GM21447 (cell line): ENCODE results near the gene TRIM2.

ENCODE experiments used
- ATAC-seq: cut with Tn5 transposase; IDR thresholded peaks from one replicate; pipeline ENCODE4 v1.9.1; 2021; ENCODE audit not compliant: unreplicated experiment

The TRIM2 gene

DNA sequence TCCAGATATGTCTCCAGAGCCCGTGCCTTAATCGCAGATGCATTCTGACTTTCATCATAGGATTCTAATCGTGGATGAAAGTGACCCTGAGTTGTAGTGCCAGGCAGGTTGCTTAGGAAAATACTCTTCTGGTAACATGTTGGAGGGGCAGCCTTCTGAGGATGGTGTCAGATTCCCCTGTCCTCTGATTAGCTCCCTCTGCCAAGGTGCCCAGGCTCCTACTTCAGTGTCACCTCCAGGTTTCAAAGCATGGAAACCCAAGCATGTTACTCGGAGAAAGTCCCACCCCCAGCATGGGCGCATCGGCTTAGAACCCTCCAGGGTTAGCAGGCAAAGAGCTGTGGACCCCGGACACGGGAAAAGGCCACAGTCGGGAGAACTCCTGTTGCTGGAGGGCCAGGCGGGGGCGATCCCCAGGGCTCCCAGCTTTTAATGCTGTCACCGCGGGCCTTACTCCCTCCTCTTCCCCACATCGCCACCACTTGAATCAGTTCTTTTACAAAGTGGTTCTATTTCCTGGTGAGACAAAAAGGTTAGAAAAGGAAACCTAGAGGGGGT, 44.5 kb downstream of the TRIM2 start:
- ATAC-seq = peak; percentile 2

DNA sequence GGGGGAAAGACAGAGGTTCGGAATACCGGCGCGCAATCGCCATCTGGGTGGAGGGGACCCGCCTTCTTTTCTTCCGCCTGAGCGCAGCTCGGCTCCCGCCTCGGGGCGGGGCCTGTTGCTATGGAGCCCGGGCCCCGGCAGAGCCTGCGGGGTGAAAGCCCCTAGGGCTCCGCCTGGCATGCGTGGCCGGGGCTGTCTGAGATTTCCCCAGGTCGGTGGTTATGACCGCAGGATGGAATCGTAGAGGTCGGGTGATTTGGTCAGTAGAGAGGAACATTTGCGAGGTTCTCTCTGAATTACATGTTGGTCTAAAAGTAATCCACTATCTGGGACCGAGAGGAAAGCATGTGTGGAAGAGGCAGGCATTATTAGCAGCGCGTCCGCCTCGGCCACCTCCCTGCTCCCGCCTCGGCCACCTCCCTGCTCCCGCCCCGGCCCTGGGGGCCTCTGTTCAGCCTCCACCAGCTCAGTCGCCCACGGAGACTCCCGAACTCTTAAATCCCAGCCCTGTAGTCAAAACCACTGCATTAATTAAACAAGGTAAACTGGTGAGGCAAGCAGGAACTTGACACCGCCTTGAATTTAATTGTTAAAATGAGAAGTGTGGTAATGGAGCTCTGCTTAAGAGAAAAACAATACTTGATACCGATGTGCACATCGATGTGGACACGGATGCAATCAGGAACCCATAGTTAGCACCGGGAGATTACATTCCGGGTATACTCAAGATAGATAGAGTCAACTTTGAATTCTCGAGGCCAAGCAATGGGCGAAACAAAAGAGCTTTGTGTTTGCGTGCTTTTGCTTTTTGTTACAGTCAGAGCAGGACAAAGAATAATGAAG, 45.2 kb downstream of the TRIM2 start:
- ATAC-seq = peak; percentile 99

DNA sequence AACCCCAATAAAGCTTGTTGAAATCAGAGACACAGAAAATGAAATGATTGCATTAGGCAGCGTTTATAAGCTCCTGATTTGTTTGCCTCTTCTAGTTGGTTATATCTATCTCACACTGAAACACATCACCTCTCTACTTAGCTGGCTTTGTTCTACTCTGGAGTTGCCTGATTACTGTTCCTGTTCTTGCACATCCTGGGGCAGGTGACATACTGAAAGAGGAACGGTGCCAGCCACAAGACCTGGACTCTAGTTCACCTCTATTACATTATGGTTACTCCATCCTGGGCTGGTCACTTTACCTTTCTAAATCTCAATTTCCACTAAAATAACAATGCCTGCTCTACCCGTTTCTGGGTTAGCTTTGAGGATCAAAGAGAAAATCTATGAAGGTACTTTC, 47.9 kb downstream of the TRIM2 start:
- peak; percentile 27 for ATAC-seq

DNA sequence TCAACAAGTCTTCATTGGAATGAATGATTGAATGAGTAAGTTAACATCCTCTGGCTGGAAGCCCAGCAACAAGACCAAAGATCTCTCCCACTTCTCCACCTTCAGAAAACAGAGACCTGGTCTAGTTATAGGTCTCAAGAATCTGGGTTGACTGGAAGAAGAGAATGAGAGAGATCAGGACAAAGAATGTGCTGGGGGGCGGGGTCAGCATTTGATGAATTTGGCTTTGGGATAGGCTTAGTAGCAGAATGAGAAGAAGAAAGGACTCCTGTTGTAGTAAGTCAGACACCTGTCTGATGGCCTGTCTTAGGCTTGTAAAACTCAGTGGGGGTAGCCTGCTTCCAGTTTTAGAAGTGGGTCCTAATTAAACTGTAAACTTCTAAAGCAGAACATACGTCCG, 51.0 kb downstream of the TRIM2 start:
- ATAC-seq = no peak

DNA sequence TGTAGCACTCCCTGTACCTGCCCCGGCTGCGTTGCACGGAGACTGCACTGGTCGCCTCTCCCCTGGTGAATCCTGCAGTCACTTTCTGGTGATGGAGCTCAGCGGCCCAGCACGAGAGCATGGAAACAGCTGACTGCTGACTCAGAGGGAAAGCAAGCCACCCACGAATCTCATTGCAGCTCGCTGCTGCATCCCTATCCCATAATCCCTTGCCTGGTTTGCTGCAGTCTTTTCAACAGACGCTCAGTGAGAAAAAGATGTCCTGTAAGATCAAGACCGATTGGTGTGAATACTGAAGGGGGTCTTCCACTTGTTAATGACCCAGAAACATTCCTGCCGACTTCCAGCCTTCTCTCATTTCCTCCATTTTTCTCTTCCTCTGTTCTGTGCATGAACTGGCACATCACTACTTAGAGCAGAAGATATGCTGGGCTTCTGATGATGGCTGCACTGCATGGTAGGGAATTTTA, 52.9 kb downstream of the TRIM2 start:
- peak; percentile 70 for ATAC-seq

DNA sequence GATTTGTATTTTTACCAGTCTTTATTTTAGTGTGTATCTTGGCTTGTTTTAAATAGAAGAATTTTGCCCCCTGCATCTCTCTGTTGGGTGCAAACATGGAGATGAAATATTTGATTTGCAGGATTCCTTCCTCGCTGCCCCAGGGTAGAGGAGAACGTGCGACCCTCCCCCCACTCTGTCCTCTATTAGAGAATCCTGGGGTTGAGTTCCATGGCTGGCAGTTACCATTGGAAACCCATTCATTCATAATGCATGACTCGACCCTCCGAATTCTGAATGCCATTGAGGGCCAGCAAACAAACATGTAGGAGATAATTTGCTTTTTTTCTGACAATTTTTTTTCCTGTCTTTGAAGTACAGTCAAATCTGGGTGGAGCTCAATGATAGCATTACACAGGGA, 53.7 kb downstream of the TRIM2 start:
- no peak for ATAC-seq

DNA sequence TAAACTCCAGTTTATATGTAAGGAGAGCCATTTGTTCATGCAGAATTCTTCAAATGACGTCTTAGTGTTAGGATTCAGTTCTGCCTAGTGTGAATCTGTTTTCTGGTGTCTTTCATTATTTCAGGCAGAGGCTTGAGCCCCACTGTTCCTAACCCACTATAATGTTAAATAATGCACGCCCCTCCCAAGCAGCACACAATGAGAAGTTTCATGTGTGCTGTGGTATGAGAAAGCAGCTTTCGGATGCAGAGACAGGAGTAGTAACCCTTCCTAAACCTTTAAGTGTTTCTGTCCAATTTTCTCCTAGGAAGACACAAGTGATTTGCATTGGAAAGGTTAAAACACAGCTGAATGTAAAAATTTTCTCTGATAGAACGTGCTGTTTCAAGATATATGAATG, 54.5 kb downstream of the TRIM2 start:
- no peak for ATAC-seq

DNA sequence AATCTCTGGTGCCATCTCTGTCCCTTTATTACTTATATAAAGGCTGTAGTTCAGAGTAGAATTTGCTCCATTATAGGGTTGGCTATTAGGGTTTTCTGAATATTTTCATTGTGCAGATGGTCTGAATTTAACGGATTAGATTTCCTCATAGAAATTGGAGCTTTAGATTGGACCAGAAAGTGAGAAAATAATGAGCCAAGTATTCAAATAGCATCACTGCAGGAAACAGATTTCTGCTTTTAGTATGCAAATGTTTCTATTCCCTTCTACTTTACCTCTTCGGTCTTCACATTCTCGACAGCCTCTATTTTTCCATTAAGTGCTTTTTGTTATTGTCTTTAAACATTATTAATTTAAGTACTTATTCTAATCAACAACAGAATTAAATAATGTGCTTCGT, 55.4 kb downstream of the TRIM2 start:
- no peak for ATAC-seq

DNA sequence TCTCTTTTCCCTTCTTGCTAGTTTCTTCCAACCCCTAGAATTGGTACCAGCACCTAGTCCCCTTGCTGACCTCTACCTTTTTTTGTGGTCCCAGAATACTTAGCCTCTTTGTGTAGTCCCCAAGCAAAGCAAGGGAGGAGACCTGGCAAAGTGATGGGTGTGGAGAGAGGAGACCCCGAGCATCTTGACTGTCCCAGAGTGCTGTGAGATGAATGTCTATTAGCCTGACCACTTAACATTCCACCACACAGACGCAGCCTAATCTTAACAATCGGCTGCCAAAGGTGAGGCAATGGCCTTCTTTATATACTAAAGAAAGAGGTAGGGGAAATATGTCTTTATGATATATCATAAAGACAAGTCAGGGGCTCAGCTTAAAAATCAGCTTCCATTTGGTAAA, 55.9 kb downstream of the TRIM2 start:
- ATAC-seq = no peak

DNA sequence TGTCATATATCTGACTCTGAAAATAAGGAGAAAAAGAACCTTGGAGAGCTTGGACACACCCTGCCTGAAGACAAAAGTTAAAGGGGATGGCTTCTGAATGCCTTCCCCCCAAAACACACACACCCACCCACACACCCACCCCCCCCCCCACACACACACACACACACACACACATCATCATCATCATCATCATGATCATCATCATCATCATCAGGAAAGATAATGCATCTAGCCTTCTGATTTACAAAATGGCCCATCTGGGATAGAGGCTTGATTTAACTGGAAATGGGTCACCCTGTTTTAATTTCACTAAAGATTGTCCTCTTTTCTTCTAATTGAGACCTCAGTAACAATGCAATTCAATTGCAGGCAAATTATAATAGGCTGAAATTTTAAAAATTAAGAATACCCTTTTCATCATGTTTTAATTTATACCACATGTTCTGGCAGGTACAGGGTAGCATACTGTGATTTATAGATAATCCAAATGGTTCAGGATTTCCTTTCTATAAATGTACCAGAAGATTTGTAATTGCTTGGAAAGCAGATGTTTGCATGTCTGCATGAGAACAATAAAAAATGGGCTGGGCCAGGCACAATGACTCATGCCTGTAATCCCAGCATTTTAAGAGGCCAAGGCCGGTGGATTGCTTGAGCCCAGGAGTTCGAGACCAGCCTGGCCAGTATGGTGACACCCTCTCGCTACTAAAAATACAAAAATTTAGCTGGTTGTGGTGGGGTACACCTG, 56.5 kb downstream of the TRIM2 start:
- no peak for ATAC-seq

DNA sequence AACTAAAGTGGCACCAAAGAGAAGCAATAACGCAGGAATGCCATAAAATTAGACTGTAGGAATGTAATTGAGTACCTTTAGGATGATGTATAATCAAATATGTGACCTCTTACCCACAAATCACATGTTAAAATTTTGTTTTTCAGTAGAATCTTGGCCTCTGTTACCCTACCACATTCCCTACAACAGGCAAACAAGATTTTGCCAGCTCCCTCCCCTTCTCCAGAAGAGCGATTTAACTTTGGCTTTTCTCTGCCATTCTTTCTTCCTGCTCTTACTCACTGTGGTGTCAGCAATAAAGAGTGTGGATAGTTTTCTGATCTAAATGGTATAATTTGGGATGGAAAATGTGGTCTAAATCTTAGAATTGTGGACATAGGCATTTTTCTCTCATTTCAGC, 57.2 kb downstream of the TRIM2 start:
- no peak for ATAC-seq

DNA sequence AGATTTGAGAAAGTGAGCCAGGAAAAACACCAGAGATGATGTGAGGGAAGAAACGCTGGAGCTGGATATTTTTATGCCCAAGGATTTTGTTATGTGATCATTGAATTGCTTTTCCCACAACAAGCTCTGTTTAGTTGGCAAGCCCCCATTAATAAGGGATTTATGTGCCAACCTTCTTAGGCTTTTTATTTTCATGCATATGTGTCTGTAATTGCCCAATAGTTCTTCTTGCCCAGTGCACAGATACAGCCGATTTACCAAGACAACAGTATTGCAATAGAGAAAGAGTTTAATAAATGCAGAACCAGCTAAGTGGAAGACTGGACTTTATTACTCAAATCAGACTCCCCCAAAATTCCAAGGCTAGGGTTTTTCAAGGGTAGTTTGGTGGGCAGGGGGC, 57.7 kb downstream of the TRIM2 start:
- ATAC-seq = no peak

DNA sequence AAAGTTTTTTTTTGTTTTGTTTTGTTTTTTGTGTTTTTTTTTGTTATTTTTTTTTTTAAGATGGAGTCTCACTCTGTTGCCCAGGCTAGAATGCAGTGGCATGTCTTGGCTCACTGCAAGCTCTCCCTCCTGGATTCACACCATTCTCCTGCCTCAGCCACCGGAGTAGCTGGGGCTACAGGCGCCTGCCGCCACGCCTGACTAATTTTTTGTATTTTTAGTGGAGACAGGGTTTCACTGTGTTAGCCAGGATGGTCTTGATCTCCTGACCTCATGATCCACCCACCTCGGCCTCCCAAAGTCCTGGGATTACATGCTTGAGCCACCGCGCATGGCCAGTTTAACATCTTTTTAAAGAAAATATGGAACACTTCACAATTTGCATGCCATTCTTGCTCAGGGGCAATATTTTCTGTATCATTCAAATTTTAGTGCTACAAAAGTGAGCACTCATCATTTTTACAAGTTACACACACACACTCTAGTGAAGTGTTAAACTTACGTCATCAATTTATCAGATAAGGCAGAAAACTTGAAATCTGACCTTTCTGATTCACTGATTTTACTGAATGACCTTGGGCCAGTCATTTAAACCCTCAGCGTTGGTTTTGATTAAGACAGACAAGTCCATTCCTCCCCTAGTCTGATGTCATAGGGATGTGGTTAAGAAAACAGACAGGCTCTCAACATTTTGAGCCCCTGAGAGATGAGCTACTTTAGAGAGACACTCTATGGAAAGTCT, 61.2 kb downstream of the TRIM2 start:
- ATAC-seq = no peak

DNA sequence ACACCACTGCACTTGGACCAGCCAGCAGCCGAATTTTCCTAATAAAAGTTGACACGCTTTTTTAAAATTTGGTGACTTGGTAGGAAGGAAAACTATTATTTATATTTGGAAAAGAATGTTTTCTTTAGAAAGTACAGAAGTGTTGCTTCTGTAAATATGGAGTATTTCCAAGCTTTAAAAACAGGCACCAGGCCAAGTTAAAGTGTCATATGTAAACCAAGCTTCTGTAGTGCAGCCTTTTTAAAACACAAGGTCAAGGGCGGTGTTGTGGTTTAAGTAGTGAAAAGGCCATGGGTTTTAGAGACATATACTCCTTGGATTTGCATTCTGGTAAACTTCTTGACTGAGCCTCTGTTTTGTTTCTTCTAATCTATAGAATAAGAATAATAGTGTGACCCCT, 62.7 kb downstream of the TRIM2 start:
- ATAC-seq = no peak

DNA sequence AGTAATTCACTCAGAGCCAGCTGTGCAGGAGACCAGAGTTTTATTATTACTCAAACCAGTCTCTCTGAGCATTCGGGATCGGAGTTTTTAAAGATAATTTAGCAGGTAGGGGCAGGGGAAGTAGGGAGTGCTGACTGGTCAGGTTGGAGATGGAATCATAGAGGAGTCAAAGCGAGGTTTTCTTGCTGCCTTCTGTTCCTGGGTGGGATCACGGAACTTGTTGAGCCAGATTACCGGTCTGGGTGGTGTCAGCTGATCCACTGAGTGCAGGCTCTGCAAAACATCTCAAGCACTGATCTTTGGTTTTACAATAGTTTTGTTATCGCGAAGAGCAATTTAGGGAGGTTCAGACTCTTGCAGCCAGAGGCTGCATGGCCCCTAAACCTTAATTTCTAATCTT, 63.6 kb downstream of the TRIM2 start:
- no peak for ATAC-seq

DNA sequence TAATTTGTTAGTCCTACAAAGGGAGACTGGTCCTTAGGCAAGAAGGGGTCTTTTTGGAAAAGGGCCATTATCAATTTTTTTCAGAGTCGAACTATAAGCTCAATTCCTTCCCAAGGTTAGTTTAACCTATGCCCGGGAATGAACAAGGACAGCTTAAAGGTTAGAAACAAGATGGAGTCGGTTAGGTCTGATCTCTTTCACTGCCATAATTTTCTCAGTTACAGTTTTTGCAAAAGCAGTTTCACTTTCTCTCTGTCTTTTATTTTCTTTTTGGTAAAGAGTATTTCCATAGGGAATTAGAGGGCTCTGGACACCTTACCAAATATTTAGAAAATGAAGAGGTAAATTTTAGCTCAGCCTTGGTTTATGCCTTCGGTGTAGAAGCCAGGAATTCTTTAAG, 64.1 kb downstream of the TRIM2 start:
- ATAC-seq = no peak

DNA sequence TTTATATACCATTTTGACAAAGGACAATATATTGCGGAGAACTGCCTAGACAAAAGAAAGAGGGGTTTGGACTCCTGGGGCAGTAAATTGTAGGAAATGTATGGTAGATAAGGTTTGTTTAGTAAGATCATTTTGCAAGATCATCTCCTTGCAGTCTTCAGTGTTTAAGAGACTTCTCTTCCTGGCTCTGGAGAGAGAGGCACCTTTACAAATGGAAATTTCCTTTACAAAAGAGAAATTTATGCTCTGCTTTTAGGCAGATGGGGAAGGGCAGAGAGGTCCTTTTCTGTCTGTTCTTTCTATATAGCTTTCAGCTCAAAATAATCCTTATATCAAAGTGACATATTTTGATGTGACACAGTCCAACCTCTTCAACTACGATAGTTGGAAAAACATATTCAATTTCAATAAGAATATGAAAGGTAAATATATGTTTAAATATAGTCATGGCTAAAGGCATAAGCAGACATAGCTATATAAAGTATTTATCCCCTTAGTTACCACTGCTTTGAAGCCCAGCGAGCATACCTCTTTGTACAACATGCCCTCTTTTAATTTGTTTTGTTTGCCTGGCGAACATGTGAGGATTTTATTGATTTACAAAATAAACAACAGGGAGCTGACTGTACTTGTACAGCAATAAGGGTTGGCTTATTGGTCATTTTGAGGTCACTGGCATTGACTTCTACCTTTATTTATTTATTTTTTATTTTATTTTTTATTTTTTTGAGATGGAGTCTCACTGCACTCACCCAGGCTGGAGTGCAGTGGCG, 65.2 kb downstream of the TRIM2 start:
- no peak for ATAC-seq

DNA sequence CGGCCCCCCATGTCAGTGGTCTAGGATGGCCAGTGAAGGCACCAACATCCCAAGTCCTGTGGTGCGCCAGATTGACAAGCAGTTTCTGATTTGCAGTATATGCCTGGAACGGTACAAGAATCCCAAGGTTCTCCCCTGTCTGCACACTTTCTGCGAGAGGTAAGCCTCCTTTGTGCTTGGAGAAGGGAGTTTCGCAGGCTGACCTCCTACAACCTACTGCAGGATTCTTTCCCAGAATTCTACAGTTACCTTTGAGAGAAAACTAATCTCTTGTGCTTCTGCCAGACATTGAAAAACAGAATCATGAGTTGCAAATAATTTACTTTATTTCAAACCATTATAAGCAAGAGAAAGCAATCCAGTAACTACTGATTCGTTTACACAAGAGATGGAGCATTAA, 66.1 kb downstream of the TRIM2 start:
- ATAC-seq = no peak

DNA sequence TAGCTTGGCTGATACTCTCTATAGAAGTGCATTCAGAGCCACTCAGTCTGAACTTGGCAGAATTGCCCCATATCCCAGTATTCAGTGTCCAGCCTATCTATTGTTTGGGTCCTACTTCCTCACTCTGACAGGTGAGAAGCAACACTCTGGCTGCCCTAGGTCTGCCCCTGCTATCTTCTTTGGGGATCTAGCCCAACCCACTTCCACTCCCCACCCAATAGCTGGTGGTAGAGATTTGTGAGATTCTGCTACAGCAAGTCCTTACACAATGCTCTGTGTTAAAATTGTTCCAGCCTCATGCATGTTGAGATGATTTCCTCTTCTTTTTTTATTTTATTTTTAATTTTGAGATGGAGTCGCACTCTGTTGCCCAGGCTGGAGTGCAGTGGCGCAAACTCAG, 67.6 kb downstream of the TRIM2 start:
- ATAC-seq = no peak

DNA sequence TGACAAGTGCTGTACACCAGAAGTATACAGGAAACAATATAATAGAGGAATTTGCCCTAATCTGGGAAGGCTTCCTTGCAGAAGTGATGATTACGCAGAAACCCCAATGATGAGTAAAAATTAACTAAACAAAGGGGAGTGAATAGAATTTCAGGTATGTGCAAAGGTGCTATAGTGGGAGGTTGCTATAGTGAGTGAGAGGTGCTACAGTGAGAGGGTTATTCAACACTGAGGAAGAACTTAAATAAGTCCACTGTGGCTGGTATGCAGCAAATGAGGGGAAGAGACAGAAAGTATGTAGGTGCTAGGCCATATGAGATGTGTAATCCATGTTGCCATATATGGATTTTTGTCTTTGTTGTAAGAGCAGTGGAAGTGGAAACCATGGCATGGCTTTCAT, 69.5 kb downstream of the TRIM2 start:
- no peak for ATAC-seq

DNA sequence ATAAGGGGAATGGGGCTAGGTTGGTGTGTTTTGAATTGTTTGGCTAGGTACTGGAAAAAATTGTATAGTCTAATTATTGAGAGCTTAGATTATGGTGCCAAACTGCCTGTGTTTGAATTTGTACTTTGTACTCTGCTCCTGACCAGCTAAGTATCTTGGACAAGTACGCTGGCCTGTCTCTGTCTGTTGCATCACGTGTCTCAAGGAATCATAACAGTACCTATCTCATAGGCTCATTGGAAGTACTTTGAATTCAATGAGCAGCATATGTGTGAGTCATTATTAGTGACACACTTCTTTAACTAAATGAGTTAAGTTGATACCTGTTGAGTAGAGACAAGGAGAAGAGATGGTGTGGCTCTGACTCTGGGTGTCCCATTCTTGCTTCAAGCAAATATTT, 70.7 kb downstream of the TRIM2 start:
- no peak for ATAC-seq
